Measurements from ENCODE around the gene SDK2.

- TF ChIP-seq POLR2A (IDR thresholded peaks at IDR 0.05) (no peak), CTCF (IDR thresholded peaks at IDR 0.05) (no peak)
These were observed 301.0 kb downstream of the SDK2 start for GRCh38 chr17:73343168-73343634.

Data from Peyer's patch (tissue), 4 donors.